Loucy (cell line): ENCODE measurements around the gene GPR156.

ENCODE experiments used
- EZH2phosphoT487 ChIP-seq: fragments of 200-600 bp; IDR thresholded peaks from 2 replicates; pipeline ENCODE4 v1.6.1; 2018; ENCODE audit warnings: antibody characterized with exemption, mild to moderate bottlenecking, moderate library complexity, borderline replicate concordance
- TF ChIP-seq, protein P1 (sequence below): fragments of 200-600 bp; sonication (generic); conservative IDR thresholded peaks from 2 replicates; pipeline ENCODE4 v1.5.1; 2014; ENCODE audit warnings: mild to moderate bottlenecking, antibody characterized with exemption, low read length

DNA sequence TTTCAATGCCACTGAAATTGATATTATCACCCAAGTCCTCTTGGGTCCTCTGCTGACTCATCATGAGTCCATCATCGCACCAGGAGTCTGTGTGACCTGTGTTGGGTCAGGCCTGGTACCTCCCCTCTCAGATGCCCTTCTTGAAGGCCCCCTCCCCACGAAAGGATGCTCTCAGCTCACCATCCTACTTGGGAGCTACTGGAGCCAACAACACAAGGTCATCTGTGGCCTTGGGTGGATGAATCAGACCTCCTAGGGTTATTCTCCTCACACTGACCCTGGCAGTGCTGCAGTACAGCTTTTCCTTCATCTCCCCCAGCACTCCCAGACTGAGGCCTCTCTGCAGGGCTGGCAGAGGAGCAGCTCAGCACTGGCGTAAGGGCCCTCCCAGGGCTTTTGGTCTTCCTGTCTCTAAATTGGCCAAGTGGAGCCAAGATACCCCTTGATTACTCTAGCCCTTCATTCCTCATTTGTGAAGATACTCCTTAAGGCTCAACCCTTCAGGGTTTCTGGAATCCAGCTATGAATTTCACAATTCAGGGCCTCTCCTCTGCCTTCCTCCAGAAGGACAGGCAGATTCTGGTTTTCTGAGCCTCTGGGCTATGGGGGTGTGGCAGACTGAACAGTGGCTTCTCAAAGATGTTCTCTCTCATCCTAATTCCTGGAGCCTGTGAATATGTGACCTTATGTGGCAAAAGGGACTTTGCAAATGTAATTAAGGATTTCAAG lies 110.0 kb downstream of the GPR156 start:
- TF ChIP-seq, protein P1, sequence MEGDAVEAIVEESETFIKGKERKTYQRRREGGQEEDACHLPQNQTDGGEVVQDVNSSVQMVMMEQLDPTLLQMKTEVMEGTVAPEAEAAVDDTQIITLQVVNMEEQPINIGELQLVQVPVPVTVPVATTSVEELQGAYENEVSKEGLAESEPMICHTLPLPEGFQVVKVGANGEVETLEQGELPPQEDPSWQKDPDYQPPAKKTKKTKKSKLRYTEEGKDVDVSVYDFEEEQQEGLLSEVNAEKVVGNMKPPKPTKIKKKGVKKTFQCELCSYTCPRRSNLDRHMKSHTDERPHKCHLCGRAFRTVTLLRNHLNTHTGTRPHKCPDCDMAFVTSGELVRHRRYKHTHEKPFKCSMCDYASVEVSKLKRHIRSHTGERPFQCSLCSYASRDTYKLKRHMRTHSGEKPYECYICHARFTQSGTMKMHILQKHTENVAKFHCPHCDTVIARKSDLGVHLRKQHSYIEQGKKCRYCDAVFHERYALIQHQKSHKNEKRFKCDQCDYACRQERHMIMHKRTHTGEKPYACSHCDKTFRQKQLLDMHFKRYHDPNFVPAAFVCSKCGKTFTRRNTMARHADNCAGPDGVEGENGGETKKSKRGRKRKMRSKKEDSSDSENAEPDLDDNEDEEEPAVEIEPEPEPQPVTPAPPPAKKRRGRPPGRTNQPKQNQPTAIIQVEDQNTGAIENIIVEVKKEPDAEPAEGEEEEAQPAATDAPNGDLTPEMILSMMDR, result no peak
- TF ChIP-seq EZH2phosphoT487, result no peak
